ENCODE measurements around the gene PROSER2. TPM values are rescaled to one million over a fixed set of nuclear protein-coding genes. Genes with fewer than 3 reads are reported as not detected.

PROSER2 gene
- total and polyA plus RNA-seq, 2 of the 13 experiments (the other 11 are each of a cell fraction or from before 2014, with no cell fraction given): 6.9 to 7.7 TPM

DNA sequence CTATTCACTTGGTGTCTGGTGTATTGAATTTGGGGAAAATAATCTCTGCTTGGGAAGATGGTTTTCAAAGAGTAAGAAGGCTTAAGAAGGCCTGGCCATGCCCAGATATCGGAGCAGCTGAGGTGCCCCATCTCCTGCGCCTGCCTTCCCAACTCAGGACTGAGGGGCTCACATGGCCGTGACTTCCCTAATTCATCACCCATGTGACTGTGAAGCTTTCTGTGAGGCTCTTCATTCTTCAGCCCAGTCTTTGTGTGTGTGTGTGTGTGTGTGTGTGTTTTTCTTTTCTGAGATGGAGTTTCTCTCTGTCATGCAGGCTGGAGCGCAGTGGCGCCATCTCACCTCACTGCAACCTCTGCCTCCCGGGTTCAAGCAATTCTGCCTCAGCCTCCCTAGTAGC, 53.2 kb downstream of the PROSER2 start:
- no peaks in the 10 kb centered on the region for H3K9me3 ChIP-seq (ENCODE audit: low read length)
- peak overlapping the region; percentile 94 for H3K27ac ChIP-seq (ENCODE audit: extremely low read length, insufficient read depth, low read length)
- H2AFZ ChIP-seq (ENCODE audit: low read length): no peak overlapping the region
- peak overlapping the region; percentile 54 for H3K9ac ChIP-seq (ENCODE audit: insufficient read depth, low read depth, low read length)
- DNase-seq (ENCODE audit: low spot score) (no peak), FAIRE-seq (no peak), ATAC-seq (no peak)
- ChIA-PET POLR2A (interaction anchor here (0.6 to 2.1 kb wide), 15 partner anchors 10 to 166 kb away, joined by 3 to 25 read pairs (median 5); partner anchors contain the start of gene UPF2), CTCF (ENCODE audit: low intra/inter-chr PET ratio, low total read pairs) (no interaction called here)
- TF ChIP-seq PPARG (CRISPR knock-in tag; conservative IDR thresholded peaks at IDR 0.05): no peak
- no peak for TF ChIP-seq MEIS2 (CRISPR knock-in tag; IDR thresholded peaks at IDR 0.05)
- 0 out of 2 replicates have a peak, but pooled peaks have one; percentile 7 for TF ChIP-seq SNAI1 (CRISPR knock-in tag; IDR thresholded peaks at IDR 0.05; ENCODE audit: borderline replicate concordance)
- TF ChIP-seq, protein P1, sequence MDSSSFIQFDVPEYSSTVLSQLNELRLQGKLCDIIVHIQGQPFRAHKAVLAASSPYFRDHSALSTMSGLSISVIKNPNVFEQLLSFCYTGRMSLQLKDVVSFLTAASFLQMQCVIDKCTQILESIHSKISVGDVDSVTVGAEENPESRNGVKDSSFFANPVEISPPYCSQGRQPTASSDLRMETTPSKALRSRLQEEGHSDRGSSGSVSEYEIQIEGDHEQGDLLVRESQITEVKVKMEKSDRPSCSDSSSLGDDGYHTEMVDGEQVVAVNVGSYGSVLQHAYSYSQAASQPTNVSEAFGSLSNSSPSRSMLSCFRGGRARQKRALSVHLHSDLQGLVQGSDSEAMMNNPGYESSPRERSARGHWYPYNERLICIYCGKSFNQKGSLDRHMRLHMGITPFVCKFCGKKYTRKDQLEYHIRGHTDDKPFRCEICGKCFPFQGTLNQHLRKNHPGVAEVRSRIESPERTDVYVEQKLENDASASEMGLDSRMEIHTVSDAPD (CRISPR knock-in tag; IDR thresholded peaks at IDR 0.05): no peak
- TF ChIP-seq, protein P2, sequence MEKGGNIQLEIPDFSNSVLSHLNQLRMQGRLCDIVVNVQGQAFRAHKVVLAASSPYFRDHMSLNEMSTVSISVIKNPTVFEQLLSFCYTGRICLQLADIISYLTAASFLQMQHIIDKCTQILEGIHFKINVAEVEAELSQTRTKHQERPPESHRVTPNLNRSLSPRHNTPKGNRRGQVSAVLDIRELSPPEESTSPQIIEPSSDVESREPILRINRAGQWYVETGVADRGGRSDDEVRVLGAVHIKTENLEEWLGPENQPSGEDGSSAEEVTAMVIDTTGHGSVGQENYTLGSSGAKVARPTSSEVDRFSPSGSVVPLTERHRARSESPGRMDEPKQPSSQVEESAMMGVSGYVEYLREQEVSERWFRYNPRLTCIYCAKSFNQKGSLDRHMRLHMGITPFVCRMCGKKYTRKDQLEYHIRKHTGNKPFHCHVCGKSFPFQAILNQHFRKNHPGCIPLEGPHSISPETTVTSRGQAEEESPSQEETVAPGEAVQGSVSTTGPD (CRISPR knock-in tag; IDR thresholded peaks at IDR 0.05): no peak
- no peak for TF ChIP-seq ZNF644 (CRISPR knock-in tag; IDR thresholded peaks at IDR 0.05; ENCODE audit: low read depth)
- TF ChIP-seq PCBP2 (optimal IDR thresholded peaks at IDR 0.05; ENCODE audit: low read depth, low read length, poor library complexity, severe bottlenecking): no peak
- TF ChIP-seq ZNF460 (CRISPR knock-in tag; IDR thresholded peaks at IDR 0.05; ENCODE audit: borderline replicate concordance): no peak
- no TSS peak for BruUV-seq (replicated peaks)
- 93% methylated on average over 6 of the region's 6 CpGs for WGBS (ENCODE audit: low lambda C conversion rate)
- H4K20me1 ChIP-seq (ENCODE audit: insufficient read depth, low read length): no peaks in the 10 kb centered on the region
- H3K36me3 ChIP-seq (replicated peaks in 1 of 2; ENCODE audit: control insufficient read depth in 1 of 2, insufficient read depth in 2 of 2, low read length in 2 of 2): no peaks in the 10 kb centered on the region
- intact Hi-C loops (cut with micrococcal nuclease; ENCODE audit: unreplicated experiment): no loop called here
- H3K27me3 ChIP-seq (ENCODE audit: control insufficient read depth in 1 of 2, insufficient read depth in 2 of 2, low read length in 2 of 2): no peaks in the 10 kb centered on the region
- H3K4me2 ChIP-seq (ENCODE audit: low read depth, low read length): no peak overlapping the region
- H3K4me3 ChIP-seq (replicated peaks in 1 of 3; ENCODE audit: insufficient read depth in 1 of 3, low read depth in 2 of 3, low read length in 3 of 3): no peak overlapping the region
- in situ Hi-C loops (cut with HindIII; ENCODE audit: extremely low pct_ligation_motif_present, low pct_unique_long_range_greater_than_20kb): no loop called here
- no peaks in the 10 kb centered on the region for H3K79me2 ChIP-seq (ENCODE audit: insufficient read depth, low read length)
- peaks cover 83% of the 10 kb centered on the region for H3K4me1 ChIP-seq (ENCODE audit: insufficient read depth, low read length)

Measured in HepG2 (cell line).